Activated T-helper 1 cell treated with anti-CD3 and anti-CD28 coated beads, Interleukin-12 subunit alpha, Interleukin-12 subunit beta, Interleukin-2, Interleukin-4 antibody, amounts not matched to agents 30 ng/mL and 10 ng/mL and 1 ng/mL, durations not matched to agents 14 hours and 24 hours and 36 hours (primary cell): ENCODE measurements around the gene MAOB. TPM values are rescaled to one million over a fixed set of nuclear protein-coding genes. Genes with fewer than 3 reads are reported as not detected.

Experiments used
- DNase-seq: peaks from one replicate; pipeline ENCODE4 v3.0.0; 2021; ENCODE audit warnings: low spot score
- H3K27ac Mint-ChIP-seq: one replicate; pipeline ENCODE4 v1.8.0; 2021; ENCODE audit warnings: mild to moderate bottlenecking, mixed read lengths
- H3K27me3 Mint-ChIP-seq: one replicate; pipeline ENCODE4 v1.8.0; 2022; ENCODE audit warnings: mild to moderate bottlenecking, moderate library complexity, mixed read lengths; ENCODE audit not compliant: insufficient read depth
- H3K36me3 Mint-ChIP-seq: one replicate; pipeline ENCODE4 v1.8.0; 2021; ENCODE audit warnings: low read depth, mixed read lengths
- H3K4me1 Mint-ChIP-seq: one replicate; pipeline ENCODE4 v1.8.0; 2021; ENCODE audit warnings: low read depth, mixed read lengths
- H3K4me3 Mint-ChIP-seq: one replicate; pipeline ENCODE4 v1.8.0; 2021; ENCODE audit warnings: mild to moderate bottlenecking, moderate library complexity, mixed read lengths
- H3K9me3 Mint-ChIP-seq: one replicate; pipeline ENCODE4 v1.8.0; 2021; ENCODE audit warnings: mixed read lengths
- intact Hi-C: fragments of 100-400 bp; cut with micrococcal nuclease; formaldehyde crosslinking; loops from one replicate; pipeline ENCODE4 v1.15.1; 2024
- total RNA-seq: library from RNA; stranded (reverse); gene quantifications from 2 replicates; pipeline ENCODE4 v1.2.3, GENCODE V29; 2022

The MAOB gene
- total RNA-seq, 1 donor from 2014 or later = not detected

DNA sequence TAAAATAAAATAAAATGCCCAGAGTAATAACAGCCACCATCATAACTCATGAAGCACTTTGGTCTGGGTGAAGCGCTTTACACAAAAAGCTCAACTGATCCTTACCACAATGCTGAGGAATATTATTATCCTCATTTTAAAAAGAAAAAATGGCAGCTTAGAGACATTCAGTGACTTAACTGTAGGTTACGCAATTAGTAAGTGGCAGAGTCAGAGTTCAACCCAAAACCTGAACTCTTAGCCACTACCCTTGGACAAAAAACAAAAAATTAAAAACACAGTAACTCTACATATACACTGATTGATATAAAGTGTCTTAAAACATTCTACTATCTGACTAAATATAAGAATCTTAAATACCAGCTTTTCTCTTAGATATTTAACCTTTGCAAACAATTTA is 34.9 kb downstream of the MAOB start:
- Mint-ChIP-seq H3K36me3 (no peaks in the 10 kb centered on the region), H3K4me1 (no peaks in the 10 kb centered on the region), H3K4me3 (no peak overlapping the region), H3K27ac (no peak overlapping the region), H3K9me3 (no peaks in the 10 kb centered on the region), H3K27me3 (no peaks in the 10 kb centered on the region)
- intact Hi-C loops = no loop called here
- no peak for DNase-seq

DNA sequence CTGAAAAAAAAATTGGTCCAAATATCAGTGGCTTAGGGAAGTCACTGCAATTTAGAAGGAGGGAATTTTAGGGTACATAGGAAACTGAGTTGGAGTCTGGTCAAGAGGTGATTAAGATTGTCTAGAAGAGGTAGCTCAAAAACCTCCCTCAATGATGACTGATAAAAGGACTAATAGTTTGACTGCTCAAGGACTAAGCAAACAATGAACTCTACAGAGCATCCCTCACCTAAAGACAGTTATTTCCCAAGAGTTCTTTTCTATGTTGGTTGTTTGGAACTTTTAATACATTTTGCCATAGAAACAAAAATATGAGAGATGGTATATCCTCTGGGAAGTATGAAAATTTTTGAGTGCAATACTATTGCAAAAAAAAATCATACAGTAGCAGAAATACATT is 35.7 kb downstream of the MAOB start:
- Mint-ChIP-seq H3K27me3 (no peaks in the 10 kb centered on the region), H3K36me3 (no peaks in the 10 kb centered on the region), H3K4me3 (no peak overlapping the region), H3K27ac (no peak overlapping the region), H3K9me3 (no peaks in the 10 kb centered on the region), H3K4me1 (no peaks in the 10 kb centered on the region)
- DNase-seq = no peak
- intact Hi-C loops = no loop called here

DNA sequence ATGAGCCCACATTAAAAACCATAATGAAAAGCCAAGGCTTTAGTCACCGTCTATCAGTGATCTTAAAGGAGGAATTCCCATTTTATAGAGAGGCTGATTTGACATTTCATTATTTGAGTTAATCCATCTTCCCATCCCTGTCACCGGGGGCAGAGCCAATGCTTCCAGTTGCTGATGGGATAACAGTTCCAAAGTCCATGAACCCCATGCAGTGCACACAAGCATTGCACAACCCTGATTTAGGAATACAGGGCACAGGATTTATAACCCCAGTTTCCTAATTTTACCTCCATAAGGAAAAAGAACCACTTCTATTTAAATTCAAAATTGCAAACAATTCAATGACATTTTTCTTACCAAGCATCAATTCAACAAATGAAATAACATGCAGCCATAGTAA is 36.5 kb downstream of the MAOB start:
- Mint-ChIP-seq H3K9me3 (no peaks in the 10 kb centered on the region), H3K27ac (no peak overlapping the region), H3K36me3 (no peaks in the 10 kb centered on the region), H3K27me3 (peaks cover 2% of the 10 kb centered on the region), H3K4me3 (no peak overlapping the region), H3K4me1 (no peaks in the 10 kb centered on the region)
- DNase-seq = no peak
- intact Hi-C loops = no loop called here

DNA sequence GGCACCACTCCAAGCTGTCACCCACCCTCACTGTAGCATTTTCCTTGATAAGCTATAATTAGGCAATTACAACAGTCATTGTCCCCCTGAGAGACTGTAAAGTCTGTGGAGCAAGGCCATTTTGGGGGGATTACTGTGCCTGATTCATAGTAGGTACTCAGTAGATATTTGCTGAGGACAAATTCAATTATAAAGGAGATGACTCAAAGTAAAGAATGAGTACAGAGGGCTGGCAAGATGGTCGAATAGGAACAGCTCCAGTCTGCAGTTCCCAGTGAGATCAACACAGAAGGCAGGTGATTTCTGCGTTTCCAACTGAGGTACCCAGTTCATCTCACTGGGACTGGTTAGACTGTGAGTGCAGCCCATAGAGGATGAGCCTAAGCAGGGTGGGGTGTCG is 42.0 kb downstream of the MAOB start:
- no peaks in the 10 kb centered on the region for H3K9me3 Mint-ChIP-seq
- H3K4me1 Mint-ChIP-seq = no peaks in the 10 kb centered on the region
- peaks cover 2% of the 10 kb centered on the region for H3K27me3 Mint-ChIP-seq
- intact Hi-C loops = no loop called here
- no peaks in the 10 kb centered on the region for H3K36me3 Mint-ChIP-seq
- DNase-seq = no peak
- H3K27ac Mint-ChIP-seq = no peak overlapping the region
- H3K4me3 Mint-ChIP-seq = no peak overlapping the region

DNA sequence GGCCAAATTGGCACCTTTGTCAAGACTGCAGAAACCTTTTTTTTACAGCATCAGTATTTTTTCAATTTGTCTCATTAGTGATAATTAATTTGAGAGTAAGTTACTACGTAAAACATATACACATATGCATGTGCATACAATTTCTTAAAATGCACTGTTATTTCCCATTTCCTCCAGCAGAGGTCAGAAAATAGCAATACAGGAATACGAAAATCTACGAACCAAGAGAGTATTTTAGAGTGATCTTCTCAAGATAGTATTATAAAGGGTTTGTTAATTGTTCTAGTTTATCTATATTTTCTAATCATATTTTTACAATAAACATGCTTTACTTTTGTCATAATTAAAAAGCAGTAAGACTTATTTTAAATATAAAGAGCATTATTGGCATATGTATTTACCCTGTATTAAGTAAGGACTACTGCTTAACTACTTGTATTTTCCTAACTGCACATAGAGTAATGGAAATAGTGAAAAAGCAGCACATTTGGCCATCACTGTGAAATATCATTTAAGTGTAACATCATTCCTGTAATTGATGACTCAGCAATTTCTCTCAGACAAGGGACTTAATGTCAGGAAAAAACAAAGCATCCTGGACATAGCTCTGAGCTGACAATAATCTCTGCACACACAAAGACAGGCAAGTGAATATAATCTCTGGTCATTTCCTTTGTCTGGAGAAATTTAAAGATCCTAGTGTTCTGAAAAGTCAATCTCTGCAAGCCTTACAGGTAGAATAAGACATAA is 45.6 kb downstream of the MAOB start:
- no peak overlapping the region for H3K4me3 Mint-ChIP-seq

DNA sequence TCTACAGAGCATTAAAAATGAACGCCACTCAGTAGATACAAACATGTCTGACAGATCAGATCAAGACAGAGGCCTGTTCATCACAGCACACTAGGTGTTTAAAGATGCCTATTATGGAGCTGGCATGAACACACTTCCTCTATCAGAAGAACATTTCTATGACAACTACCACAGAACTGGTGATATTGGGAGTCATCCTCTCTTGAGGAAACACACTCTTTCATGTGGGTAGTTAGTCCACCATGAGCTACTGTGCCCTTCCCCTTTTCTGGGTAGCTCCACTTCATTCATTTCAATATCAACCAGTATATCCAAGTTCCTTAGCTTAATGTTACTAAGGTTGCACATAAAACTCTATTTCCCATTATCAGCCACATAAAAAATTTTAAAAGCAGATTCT is 46.7 kb downstream of the MAOB start:
- Mint-ChIP-seq H3K4me1 (no peaks in the 10 kb centered on the region), H3K36me3 (no peaks in the 10 kb centered on the region), H3K9me3 (no peaks in the 10 kb centered on the region), H3K27ac (no peak overlapping the region), H3K4me3 (no peak overlapping the region), H3K27me3 (no peaks in the 10 kb centered on the region)
- DNase-seq = no peak
- intact Hi-C loops = loop anchor here (5.0 to 10.0 kb wide), 4 partner anchors 119 to 1357 kb away; no protein-coding TSS in a partner anchor

More for the DNA sequence above, 45.6 kb downstream of the MAOB start:
- Mint-ChIP-seq H3K27me3 (peaks cover 2% of the 10 kb centered on the region), H3K27ac (no peak overlapping the region), H3K36me3 (no peaks in the 10 kb centered on the region), H3K9me3 (no peaks in the 10 kb centered on the region), H3K4me1 (no peaks in the 10 kb centered on the region)
- DNase-seq = no peak
- intact Hi-C loops = loop anchor here (5.0 to 10.0 kb wide), 4 partner anchors 118 to 1356 kb away; no protein-coding TSS in a partner anchor

DNA sequence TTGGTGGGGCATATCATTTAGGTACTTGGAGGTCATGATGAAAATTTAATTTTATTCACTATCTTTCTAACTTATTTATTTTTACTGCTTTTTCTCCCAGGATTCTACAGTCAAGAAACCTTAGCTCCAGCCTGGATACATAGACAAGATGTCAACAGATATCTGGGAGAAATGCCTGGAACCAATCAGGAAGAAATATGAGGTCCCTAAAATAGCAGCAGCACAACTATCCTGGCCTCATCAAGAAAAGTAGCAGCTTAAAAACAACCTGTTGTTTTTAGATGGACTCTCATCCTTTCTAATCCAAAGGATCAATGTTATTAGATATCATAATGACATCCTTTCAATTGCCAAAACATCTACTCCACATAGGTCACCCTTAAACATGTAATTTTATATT is 54.5 kb downstream of the MAOB start:
- Mint-ChIP-seq H3K36me3 (no peaks in the 10 kb centered on the region), H3K27me3 (no peaks in the 10 kb centered on the region)

DNA sequence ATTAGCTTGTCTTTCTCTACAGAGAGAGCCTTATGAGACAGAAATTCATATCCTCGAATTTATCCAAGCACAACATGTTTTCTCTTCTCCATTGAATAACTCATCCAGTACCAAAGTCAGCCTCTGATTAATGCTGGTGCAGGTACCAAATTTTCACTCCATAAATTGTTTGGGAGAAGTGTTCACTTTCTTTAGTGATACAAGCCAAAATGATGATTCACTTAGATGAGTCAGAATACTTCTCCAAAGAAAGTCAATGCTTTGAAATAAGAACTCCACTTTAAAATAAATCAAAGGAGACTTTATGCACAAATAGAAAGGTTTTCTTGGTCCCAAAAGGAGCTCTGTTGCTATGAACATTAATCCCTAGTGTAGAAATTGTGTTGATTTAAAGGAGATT is 60.2 kb downstream of the MAOB start:
- H3K4me1 Mint-ChIP-seq = no peaks in the 10 kb centered on the region
- H3K9me3 Mint-ChIP-seq = no peaks in the 10 kb centered on the region
- H3K27me3 Mint-ChIP-seq = no peaks in the 10 kb centered on the region
- no peak for DNase-seq
- H3K36me3 Mint-ChIP-seq = no peaks in the 10 kb centered on the region
- no peak overlapping the region for H3K4me3 Mint-ChIP-seq
- H3K27ac Mint-ChIP-seq = no peak overlapping the region
- intact Hi-C loops = no loop called here

More for the DNA sequence above, 54.5 kb downstream of the MAOB start:
- Mint-ChIP-seq H3K4me3 (no peak overlapping the region), H3K4me1 (no peaks in the 10 kb centered on the region), H3K27ac (no peak overlapping the region), H3K9me3 (no peaks in the 10 kb centered on the region)
- no peak for DNase-seq
- intact Hi-C loops = no loop called here

DNA sequence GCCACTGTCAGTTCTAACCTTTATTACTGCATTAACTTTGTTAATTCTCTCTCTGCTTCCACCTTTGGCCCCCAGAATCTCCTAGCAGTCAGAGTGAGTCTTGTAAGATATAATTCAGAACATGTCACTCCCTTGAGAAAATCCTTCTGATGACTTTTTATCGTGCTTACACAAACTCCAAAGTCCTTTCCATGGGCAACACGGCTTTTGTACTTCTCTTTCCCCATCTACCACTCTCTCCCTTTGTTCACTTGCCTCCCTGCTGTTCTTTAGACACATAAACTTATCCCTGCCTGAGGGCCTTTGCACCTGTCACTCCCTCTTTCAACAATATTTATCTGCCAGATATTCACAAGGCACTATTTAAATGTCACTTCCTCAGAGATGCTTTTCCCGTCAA is 64.8 kb downstream of the MAOB start:
- Mint-ChIP-seq H3K27me3 (no peaks in the 10 kb centered on the region), H3K4me1 (peaks cover 8% of the 10 kb centered on the region), H3K9me3 (no peaks in the 10 kb centered on the region), H3K4me3 (no peak overlapping the region), H3K27ac (no peak overlapping the region), H3K36me3 (no peaks in the 10 kb centered on the region)
- intact Hi-C loops = no loop called here
- no peak for DNase-seq

DNA sequence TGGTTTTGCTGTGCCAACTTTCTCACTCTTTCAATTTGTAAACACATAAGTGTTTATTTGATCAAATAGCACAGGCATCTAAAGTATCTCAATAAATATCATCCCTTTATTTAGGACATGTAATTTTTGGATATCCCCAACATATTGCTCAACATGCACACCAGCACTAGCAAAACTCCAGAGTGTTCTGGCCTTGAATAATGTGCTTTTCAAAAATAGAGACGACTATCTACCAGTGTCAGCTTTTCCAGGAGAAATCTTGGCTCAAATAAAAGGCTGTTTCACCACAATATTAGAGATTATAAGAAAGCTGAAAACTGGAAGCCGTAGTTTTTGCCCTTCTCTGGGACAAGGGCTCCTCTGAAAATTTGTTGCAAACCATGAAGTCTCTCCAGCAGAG is 67.0 kb downstream of the MAOB start:
- no peak for DNase-seq
- Mint-ChIP-seq H3K27me3 (peaks cover 2% of the 10 kb centered on the region), H3K27ac (no peak overlapping the region), H3K36me3 (no peaks in the 10 kb centered on the region), H3K4me3 (no peak overlapping the region), H3K4me1 (peaks cover 8% of the 10 kb centered on the region), H3K9me3 (no peaks in the 10 kb centered on the region)
- intact Hi-C loops = no loop called here

DNA sequence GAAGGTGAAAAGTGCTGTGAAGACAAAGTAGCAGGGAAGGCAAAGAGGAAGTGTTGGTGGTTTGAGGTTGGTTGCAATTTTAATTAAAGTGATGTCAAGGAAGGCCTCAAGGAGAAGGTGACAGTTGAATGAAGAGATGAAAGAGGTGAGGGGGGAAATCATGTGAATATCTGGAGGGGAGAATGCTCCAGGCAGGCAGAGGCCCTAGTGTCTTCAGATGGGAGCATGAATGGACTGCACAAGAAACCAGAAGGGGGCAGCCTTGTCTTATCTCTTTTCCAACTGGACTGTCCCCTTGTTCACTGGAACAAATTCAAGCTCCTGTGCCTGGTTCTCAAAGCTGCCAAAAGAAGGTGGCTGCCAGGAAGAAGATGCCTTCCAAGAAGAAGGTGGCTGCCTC is 68.4 kb downstream of the MAOB start:
- intact Hi-C loops = no loop called here
- Mint-ChIP-seq H3K9me3 (no peaks in the 10 kb centered on the region), H3K4me1 (peaks cover 8% of the 10 kb centered on the region), H3K36me3 (no peaks in the 10 kb centered on the region), H3K27me3 (peaks cover 2% of the 10 kb centered on the region), H3K4me3 (no peak overlapping the region), H3K27ac (no peak overlapping the region)
- no peak for DNase-seq

DNA sequence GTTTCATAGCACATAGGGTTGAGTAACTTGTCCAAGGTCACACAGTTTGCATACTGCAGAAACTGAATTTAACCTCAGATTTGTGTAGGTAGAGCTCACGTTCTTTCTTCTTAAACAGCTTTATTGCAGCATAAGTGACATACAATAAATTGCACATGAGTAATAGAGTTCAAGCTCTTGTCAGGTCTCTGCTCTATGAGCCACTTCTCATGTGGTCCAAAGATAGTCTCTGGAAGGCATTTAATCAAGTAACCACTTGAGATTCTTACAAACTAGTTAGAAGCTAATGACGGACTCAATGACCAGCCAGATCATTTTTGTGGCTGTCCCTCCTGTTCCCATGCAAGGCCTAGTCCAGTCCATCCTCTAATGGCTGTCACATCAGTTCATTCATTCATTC is 68.9 kb downstream of the MAOB start:
- intact Hi-C loops = no loop called here
- H3K27me3 Mint-ChIP-seq = peaks cover 2% of the 10 kb centered on the region
- H3K36me3 Mint-ChIP-seq = no peaks in the 10 kb centered on the region
- no peaks in the 10 kb centered on the region for H3K9me3 Mint-ChIP-seq
- H3K4me3 Mint-ChIP-seq = no peak overlapping the region
- no peak overlapping the region for H3K27ac Mint-ChIP-seq
- no peak for DNase-seq
- H3K4me1 Mint-ChIP-seq = peaks cover 8% of the 10 kb centered on the region

DNA sequence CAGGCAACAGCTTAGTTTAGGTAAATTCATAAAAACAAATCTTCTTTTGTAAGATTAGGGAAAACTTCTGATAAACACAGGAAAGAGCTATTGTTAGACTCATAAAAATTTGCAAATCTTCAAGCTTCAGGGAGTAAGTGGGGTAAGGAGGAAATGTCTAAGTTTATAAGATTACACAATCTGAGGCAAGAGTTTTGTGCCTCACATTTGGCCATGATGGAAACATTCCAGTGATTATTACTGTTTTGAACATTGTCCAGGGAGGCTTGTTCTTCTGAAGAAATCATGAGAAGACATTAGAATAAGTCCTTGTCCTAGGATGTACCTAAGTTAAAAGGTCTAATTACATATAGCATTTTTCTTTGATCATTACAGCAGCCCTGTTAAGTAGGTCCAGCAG is 72.8 kb downstream of the MAOB start:
- Mint-ChIP-seq H3K27ac (no peak overlapping the region), H3K36me3 (no peaks in the 10 kb centered on the region), H3K27me3 (peaks cover 2% of the 10 kb centered on the region), H3K4me1 (peaks cover 8% of the 10 kb centered on the region), H3K4me3 (no peak overlapping the region), H3K9me3 (no peaks in the 10 kb centered on the region)
- intact Hi-C loops = no loop called here
- no peak for DNase-seq

DNA sequence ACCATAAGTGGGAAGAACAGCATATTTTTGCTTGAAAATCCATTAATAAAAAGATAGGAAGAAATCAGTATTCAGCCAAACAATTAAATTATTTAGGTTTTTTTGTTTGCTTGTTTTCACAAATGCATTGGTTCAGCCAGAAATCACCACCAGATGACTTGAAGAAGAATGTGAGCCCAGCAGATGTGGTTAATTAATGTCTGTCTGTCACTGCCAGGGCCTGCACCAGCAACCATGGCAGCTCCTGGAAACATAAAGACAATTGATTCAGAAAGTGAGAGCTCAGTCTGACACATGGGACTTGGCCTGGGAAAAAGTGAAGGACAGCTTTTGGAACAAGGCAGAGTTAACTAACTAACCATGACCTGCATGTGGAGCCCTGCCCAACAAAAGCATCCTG is 74.0 kb downstream of the MAOB start:
- no peaks in the 10 kb centered on the region for H3K9me3 Mint-ChIP-seq
- H3K4me3 Mint-ChIP-seq = no peak overlapping the region
- no peak overlapping the region for H3K27ac Mint-ChIP-seq
- peaks cover 2% of the 10 kb centered on the region for H3K27me3 Mint-ChIP-seq
- H3K36me3 Mint-ChIP-seq = no peaks in the 10 kb centered on the region
- no peaks in the 10 kb centered on the region for H3K4me1 Mint-ChIP-seq
- no peak for DNase-seq
- intact Hi-C loops = no loop called here
